ENCODE results near the gene FAM228A. TPM values are rescaled to one million over a fixed set of nuclear protein-coding genes. Genes with fewer than 3 reads are reported as not detected.

FAM228A gene
- total and polyA plus RNA-seq, 2 of the 4 experiments (the other 2 are of a cell fraction): not detected

- H3K14ac ChIP-seq (replicated peaks; ENCODE audit: low read depth, low read length): no peak overlapping the region
- H2BK120ac ChIP-seq (ENCODE audit: low read depth, low read length): no peak overlapping the region
- POLR2A ChIA-PET (ENCODE audit: unreplicated experiment): no interaction called here
- in situ Hi-C loops (cut with MboI; ENCODE audit: low sequenced_read_pairs): no loop called here
- H2BK20ac ChIP-seq (ENCODE audit: low read depth, low read length): no peak overlapping the region
- H3K36me3 ChIP-seq (ENCODE audit: control insufficient read depth, insufficient read depth, low read length): no peaks in the 10 kb centered on the region; the same call in 1 of the 2 replicates
- no peak for ATAC-seq (ENCODE audit: low read depth)
- no peak overlapping the region for H3K56ac ChIP-seq (ENCODE audit: extremely low read depth, insufficient read depth, low read length)
- no peak overlapping the region for H3K4me3 ChIP-seq (ENCODE audit: insufficient read depth, low read depth, low read length)
- H4K8ac ChIP-seq (ENCODE audit: low read depth in 2 of 2, low read length in 2 of 2): no peak overlapping the region
- H3K27me3 ChIP-seq (ENCODE audit: control insufficient read depth, insufficient read depth, low read length): no peaks in the 10 kb centered on the region
- H3K9me1 ChIP-seq (ENCODE audit: insufficient read depth, low read length): no peaks in the 10 kb centered on the region
- intact Hi-C loops (cut with micrococcal nuclease): no loop called here
- H2BK15ac ChIP-seq (ENCODE audit: low read depth, low read length): no peak overlapping the region
- no peak overlapping the region for H2AK9ac ChIP-seq (replicated peaks; ENCODE audit: low read depth, low read length, poor library complexity)
- H2BK5ac ChIP-seq (ENCODE audit: low read depth, low read length, poor library complexity, severe bottlenecking): no peak overlapping the region
- no CpG with 5 or more reads among the region's 1 CpG for WGBS, 2 experiments (ENCODE audit: extremely low coverage in 2 of 2, insufficient read length in 1 of 2)
- no peak overlapping the region for H3K23ac ChIP-seq (ENCODE audit: low read depth, low read length)
- H4K20me1 ChIP-seq (ENCODE audit: insufficient read depth, low read length): no peaks in the 10 kb centered on the region
- H3K79me1 ChIP-seq (ENCODE audit: low read depth in 1 of 2, low read length in 2 of 2): no peaks in the 10 kb centered on the region
- H2AK5ac ChIP-seq (ENCODE audit: low read depth, low read length): no peak overlapping the region
- no peak overlapping the region for H3K18ac ChIP-seq (ENCODE audit: low read depth, low read length)
- CTCF ChIA-PET: interaction anchor here (0.6 kb wide), 1 partner anchor 16 kb away, joined by 4 read pairs; no protein-coding TSS in a partner anchor
- no peak overlapping the region for H3K27ac ChIP-seq (ENCODE audit: insufficient read depth, low read length)
- H3K4me1 ChIP-seq (ENCODE audit: control insufficient read depth, insufficient read depth, low read length): peaks cover 5% of the 10 kb centered on the region
- H3K4ac ChIP-seq (ENCODE audit: low read depth, low read length): no peak overlapping the region
- no peak overlapping the region for H4K91ac ChIP-seq (ENCODE audit: insufficient read depth, low read depth, low read length)
- H3K9me3 ChIP-seq (ENCODE audit: control insufficient read depth, insufficient read depth, low read length): no peaks in the 10 kb centered on the region
- no peak for TF ChIP-seq BHLHE40 (IDR thresholded peaks at IDR 0.05; ENCODE audit: low read depth, low read length)
- no peak for TF ChIP-seq RFX5 (IDR thresholded peaks at IDR 0.05; ENCODE audit: low read depth, low read length)
- TF ChIP-seq MXI1 (IDR thresholded peaks at IDR 0.05; ENCODE audit: borderline replicate concordance, low read depth, low read length): no peak
- 0 out of 2 replicates have a peak, but pooled peaks have one; percentile 48 for TF ChIP-seq MAFK (IDR thresholded peaks at IDR 0.05; ENCODE audit: low read depth, low read length)
- peak; percentile 15; the same call in 1 of the 2 replicates for TF ChIP-seq RAD21 (IDR thresholded peaks at IDR 0.05; ENCODE audit: low read length)
- 0 out of 2 replicates have a peak, but pooled peaks have one; percentile 6 for TF ChIP-seq SMC3 (IDR thresholded peaks at IDR 0.05; ENCODE audit: low read depth, low read length)
- TF ChIP-seq ELK1 (IDR thresholded peaks at IDR 0.05; ENCODE audit: borderline replicate concordance, low read depth, low read length): no peak
- TF ChIP-seq POLR2A (IDR thresholded peaks at IDR 0.05; ENCODE audit: low read depth, low read length): no peak
- no peak for TF ChIP-seq CEBPB (IDR thresholded peaks at IDR 0.05; ENCODE audit: low read depth, low read length)
- TF ChIP-seq, protein P1, sequence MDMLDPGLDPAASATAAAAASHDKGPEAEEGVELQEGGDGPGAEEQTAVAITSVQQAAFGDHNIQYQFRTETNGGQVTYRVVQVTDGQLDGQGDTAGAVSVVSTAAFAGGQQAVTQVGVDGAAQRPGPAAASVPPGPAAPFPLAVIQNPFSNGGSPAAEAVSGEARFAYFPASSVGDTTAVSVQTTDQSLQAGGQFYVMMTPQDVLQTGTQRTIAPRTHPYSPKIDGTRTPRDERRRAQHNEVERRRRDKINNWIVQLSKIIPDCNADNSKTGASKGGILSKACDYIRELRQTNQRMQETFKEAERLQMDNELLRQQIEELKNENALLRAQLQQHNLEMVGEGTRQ (IDR thresholded peaks at IDR 0.05; ENCODE audit: low read depth, low read length): no peak
- TF ChIP-seq NFE2L2 (IDR thresholded peaks at IDR 0.05; ENCODE audit: low read depth, low read length): no peak
- peak; percentile 37; the same call in 1 of the 2 replicates for TF ChIP-seq CTCF (conservative IDR thresholded peaks at IDR 0.05; ENCODE audit: low read depth, low read length)
- TF ChIP-seq RCOR1 (IDR thresholded peaks at IDR 0.05; ENCODE audit: insufficient replicate concordance, low read length): no peak
- TF ChIP-seq MAZ (IDR thresholded peaks at IDR 0.05; ENCODE audit: borderline replicate concordance, low read depth, low read length): no peak
- TF ChIP-seq FOS (IDR thresholded peaks at IDR 0.05; ENCODE audit: low read depth, low read length): no peak
- TF ChIP-seq CHD1 (IDR thresholded peaks at IDR 0.05; ENCODE audit: low read depth, low read length): no peak
- BruUV-seq (replicated peaks): no TSS peak
- H2AFZ ChIP-seq (replicated peaks; ENCODE audit: low read length, poor library complexity): no peak overlapping the region
- H4K5ac ChIP-seq (ENCODE audit: low read depth, low read length): no peak overlapping the region
- H3K4me2 ChIP-seq (ENCODE audit: low read depth, low read length): no peak overlapping the region
- H3K9ac ChIP-seq (ENCODE audit: low read depth, low read length): no peak overlapping the region
- peak; percentile 28 for DNase-seq
- dilution Hi-C loops (cut with HindIII; ENCODE audit: low sequenced_read_pairs, unreplicated experiment): no loop called here
Measured at GRCh38 chr2:24228470-24228869, 53.6 kb downstream of the FAM228A start.
